Hematopoietic multipotent progenitor cell treated with erythropoietin and hydrocortisone succinate and interleukin-3 and kit ligand, for 15 days (in vitro differentiated cells): Measurements from ENCODE around the gene HSPA4.
"Not testable (repeated sequence)": the region's sequence is repeated elsewhere in the genome, so short reads cannot be mapped to it uniquely, and the experiment has no call there.

Experiments used
- DNase-seq: peaks from one replicate; pipeline ENCODE4 v3.0.0-alpha.2; 2015; ENCODE audit warnings: low spot score

The HSPA4 gene

DNA sequence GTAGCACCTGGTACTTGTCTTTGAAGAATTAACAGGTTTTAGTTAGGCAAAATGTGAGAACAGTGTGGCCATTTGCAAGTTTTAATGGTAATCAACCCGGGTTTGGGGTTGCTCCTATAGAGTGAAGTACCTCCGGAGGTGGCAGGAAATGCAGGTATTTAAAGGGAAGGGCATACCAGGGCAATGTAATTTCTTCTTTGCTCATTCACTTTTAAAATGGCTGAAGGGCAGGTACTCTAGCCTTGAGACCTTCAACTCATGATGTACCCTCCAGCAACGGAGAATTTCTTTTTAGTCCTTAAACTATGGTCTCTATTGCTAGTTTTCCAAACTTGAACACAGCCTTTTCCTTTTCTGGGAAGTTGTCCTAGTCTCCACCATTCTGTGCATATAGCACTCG lies 1.3 kb upstream of the HSPA4 start:
- no peak for DNase-seq

DNA sequence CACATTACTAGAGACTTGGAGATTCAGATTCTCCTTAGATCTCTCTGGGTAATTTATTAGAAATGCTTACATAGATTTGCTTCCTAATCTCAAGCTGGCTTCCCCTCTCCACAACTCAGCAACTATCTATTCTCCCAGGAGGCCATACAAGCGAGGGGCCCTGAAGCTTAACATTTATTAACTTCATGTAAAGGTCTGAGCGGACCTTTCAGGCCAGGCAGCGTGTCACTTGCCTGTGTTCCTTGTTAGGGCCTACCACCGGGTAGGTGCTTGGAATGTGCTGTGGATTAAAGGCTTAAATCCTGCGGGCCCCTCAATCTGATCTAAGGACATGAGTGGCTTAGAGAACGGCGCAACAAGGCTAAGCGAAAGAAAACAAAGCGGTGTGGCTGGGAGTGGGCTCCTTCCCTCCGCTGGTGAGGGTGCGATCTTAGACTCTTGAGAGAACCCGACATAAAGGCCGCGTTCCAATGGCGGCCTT lies 712 bp upstream of the HSPA4 start:
- no peak for DNase-seq

DNA sequence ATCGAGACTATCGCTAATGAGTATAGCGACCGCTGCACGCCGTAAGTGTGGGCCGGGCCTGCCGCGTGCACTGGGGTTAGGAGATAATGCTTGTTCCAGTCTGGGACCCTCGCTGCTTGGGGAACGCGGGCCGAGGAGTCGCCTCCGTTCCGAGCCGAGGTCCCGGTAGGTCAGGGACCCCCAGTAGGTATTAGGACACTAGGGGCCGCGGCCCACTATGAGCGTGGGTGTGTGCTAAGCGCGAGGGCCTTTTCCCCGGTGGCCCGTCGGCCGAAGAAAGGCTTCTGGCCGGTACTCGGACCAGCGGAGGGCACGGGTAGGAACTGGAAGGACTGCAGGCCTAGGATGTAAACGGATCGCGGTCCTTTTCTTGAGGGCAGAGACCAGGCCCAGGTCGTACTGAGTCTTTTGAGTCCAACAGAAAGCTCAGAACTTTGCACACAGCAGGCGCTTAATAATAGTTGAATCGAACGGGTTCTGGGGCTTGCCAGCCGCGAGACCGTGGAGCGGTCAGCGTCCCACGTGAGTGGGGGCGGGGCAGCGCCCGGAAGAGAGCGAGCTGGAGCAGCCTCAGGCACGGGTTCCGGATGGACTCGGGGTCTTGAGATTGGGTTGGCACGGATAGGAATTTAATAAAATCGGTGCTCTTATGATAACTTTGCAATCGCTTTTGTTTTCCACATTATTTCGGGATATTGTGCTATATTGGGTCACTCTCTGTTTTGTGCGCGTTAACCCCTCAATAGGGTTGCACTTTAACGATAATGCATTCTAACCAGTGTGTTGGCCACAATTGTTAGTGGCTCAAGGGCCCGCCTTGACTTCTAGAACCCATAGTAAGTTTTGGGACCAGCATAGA lies 733 bp downstream of the HSPA4 start:
- peak; percentile 58 for DNase-seq

DNA sequence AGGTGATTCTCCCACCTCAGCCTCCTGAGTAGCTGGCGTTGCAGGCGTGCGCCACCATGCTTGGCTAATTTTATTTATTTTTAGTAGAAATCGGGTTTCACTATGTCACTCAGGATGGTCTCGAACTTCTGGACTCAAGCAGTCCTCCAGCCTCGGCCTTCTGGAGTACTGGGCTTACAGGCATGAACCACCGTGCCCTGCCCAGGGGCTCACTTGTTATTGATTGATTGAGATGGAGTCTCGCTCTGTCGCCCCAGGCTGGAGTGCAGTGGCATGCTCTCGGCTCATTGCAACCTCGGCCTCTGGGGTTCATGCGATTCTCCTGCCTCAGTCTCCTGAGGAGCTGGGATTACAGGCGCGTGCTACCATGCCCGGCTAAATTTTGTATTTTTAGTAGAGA lies 1.6 kb downstream of the HSPA4 start:
- no peak for DNase-seq

DNA sequence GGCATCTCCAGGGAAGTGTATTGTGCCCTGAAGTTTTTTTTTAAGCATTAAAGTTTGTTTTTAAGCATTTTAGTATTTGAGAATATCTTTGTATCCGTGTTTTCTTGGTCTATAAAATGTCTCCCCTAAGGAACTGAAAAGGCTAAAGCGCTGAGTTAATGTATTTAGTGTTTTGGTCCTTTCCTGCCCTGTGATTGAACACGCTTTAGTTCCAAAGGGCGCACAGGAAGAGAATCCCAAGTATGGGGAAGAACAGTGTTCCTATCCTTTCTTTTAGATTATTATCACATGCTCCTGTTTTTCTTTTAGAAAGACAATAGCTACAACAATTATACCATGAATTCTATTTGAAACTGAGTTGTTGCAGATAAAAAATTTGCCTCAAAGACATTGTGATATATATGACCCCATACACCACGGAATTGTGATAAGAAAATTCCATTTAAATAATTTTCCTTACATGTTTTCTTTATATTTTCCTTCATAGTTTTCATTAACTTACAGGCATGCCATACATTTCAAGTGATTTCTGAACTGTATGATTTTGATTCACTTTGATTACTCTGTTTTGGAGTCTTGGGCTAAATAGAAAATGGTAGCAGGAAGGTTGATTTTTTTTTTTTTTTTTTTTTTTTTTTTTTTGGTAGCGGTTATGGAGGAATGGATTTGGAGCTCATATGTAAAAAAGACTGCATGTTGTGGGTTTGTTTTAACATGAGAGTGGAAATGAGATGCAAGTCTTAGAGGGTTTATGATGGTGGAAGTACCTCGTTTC lies 3.1 kb downstream of the HSPA4 start:
- DNase-seq: no peak

DNA sequence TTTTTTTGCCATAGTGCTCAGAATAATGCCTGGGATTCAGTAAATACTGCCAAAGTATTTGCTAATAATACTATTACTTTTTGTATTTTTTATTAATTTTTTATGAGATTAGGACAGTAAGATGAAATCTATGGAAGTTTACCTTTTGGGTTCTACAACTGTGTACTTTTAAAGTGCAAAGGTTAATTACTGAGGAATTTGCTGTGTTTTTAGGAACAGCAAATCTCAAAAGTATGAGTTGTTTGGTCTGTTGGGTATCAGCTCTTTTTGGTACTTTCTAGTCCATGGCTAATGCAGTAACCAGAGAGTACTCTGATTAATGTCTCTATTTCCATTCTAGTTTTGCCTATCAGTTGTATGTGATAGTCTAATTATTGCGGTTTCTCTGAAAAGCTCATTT lies 5.1 kb downstream of the HSPA4 start:
- no peak for DNase-seq

DNA sequence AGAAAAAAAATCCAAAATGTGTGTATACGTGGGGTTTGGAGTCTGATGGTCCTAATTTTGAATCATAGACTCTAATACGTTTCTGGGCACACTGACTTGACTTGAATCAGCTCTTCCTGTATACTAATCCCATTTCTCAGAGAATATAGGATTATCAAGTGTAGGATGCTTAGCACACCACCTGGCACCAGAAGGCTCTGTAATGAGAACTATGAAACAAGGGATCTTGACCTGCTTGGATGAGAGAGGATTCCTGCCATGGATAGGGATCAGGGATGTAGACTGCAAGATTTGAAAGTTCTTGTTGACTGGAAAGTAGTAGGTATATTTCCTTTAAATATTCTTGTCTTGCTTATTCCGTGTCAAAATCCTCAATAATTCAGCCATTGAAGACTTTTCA lies 7.8 kb downstream of the HSPA4 start:
- no peak for DNase-seq

DNA sequence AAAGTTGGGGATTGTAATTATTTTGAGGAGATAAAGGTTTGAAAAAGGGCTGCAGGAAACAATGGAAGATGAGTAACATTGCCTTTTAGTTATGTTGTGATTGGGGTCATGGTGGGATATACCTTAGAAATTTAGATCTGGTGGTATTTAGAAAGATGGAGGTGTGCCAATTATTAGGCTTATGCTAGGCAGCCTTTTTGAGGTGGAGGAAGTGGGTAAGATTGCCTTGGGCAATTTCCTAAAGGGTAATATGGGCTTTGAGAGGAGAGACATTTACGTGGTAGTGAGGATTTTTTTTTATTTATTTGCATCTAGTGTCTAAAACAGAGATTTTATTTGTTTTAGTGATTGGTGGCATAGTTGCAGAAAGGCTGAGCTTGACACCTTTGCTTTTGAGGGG lies 10.5 kb downstream of the HSPA4 start:
- no peak for DNase-seq

DNA sequence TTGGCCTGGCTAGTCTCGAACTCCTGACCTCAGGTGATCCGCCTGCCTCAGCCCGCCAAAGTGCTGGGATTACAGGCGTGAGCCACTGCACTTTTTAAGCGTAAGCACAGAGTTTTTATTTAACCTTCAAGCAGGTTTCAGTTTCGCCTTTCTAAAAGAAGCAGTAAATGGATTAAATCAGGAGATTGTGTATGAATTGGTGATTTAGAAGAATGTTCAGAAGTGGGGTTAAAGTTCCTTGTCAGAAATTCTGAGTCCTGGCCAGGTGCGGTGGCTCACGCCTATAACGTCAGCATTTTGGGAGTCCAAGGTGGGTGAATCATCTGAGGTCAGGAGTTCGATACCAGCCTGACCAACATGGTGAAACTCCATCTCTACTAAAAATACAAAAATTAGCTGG lies 12.2 kb downstream of the HSPA4 start:
- DNase-seq: no peak

DNA sequence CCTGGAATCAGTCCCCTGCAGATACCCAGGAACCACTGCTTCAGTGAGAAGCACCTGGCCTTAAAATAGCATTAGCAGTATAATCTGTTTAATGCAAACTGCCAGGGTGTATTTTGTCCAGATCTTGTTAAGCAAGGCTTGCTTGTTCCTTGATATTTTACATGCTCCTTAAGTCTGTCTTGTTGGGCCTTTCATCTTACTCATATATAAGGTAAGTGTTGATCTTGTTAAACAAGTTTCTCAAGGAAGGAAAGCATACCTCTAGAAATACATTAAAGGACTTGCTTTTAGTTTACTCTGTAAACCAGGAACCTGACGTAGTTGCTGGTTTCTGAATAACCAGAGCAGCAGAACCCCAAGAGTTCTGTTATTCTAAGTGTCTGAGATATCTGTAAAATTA lies 13.7 kb downstream of the HSPA4 start:
- DNase-seq: no peak

DNA sequence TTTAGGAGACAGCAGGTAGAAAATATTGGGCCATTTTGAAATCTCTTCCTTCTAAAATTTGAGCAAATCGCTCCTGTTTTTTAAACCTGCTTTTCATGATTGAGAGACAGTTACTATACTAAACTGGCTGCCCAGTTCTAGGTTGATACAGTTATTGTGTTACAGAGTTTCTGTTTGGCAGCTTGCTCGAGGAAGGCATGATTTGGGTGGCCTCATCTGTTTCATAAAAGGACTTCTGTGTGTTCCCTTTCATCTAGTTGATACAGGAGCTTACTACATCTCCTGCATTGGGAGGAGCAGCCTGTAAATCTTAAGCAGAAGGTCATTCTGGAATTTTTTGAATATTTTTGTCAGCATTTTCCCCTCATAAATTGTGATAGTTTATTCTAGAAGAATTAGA lies 14.2 kb downstream of the HSPA4 start:
- no peak for DNase-seq

DNA sequence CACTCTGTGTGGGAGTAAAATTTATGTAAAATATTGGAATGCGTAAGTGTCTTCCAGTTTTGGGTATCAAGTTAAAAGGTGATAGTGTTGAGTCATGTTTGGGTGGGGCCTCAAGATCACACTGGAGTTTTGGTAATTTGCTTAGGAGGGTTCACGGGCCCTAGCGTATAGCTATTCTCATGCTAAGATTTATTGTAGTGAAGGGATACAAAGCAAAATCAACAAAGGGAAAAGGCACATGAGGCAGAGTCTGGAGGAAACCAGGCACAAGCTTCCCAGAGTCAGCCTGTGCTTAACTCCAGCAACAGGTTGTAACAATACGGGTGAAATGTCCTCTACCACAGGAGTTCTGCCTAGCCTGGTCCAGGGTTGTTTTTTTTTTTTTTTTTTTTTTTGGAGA lies 20.2 kb downstream of the HSPA4 start:
- no peak for DNase-seq

DNA sequence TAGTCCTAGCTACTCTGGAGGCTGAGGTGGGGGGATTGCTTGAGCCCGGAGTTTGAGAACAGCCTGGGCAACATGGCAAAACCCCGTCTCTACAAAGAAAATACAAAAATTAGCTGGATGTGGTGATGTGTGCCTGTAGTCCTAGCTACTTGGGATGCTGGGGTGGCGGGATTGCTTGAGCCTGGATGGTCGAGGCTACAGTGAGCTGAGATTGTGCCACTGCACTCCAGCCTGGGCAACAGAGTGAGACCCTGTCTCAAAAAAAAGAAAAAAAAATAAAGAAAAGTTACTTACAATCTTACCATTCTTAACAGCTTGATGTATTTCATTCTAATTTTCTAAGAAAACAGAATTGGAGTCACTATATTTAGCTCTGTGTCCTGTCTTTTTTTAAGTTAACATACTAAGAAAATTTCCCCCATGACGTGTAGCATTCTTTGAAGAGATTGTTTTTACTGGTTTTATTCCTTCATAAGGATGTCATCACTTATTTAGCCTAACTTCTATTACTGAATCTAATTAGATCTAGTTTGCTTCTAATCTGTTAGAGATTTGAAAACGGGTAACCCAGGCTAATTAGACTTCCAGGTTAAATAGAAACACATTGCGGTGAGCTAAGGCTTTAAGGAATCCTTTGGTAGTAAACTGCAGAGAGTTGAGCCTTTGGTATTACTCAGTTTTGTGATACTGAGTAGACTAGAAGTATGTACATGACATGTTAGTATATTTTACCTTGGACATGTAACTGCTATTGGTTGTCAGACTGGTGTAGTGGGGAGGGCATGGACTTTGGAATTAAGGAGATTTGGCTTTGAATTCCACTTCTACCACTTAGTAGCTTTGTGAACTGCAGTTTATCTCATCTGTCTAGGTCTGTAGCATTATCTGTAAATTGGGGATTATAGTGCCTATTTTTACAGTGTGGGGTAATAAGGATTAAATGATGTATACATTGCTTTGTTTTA lies 24.0 kb downstream of the HSPA4 start:
- DNase-seq: no peak

DNA sequence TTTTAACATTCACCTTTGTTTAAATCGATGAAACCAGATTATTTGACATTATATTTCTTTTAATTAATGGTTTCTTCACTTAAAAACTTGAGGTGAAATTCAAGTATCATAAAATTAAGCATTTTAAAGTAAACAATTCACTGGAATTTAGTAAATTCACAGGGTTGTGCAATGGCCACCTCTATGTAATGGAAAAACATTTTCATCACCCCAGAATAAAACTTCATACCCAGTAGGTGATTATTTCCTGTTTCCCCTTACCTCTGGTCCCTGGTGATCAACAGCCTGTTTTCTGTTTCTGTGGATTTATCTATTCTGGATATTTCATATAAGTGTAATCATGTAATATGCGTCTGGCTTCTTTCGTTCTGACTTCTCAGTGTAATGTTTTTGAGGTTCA lies 27.2 kb downstream of the HSPA4 start:
- no peak for DNase-seq

DNA sequence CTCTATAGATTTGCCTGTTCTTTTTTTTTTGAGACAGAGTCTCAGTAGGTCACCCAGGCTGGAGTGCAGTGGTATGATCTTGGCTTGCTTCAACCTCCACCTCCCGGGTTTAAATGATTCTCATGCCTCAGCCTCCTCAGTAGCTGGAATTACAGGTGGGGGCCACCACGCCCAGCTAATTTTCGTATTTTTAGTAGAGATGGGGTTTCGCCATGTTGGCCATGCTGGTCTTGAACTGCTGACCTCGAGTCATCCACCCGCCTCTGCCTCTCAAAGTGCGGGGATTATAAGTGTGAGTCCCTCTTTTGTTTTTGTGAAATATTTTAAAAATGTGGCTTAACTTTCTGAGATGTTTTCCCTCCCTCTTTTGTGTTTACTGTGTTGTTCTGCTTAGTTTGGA lies 29.2 kb downstream of the HSPA4 start:
- no peak for DNase-seq

DNA sequence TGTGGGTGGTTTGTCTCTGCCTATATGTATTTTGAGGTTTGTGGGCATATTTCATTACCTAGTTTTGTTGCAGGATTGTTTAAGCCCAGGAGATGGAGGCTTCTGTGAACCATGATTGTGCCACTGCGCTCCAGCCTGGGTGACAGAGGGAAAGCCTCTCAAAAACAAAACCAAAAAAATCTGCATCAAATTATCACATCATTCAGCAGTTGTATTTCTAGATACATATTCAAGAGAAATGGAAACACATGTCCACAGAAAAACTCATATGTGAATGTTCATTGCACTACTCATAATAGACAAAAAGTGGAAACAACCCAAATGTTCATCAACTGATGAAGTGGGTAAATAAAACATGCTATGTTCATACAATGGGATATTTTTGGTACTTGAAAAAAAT lies 29.9 kb downstream of the HSPA4 start:
- DNase-seq: no peak

DNA sequence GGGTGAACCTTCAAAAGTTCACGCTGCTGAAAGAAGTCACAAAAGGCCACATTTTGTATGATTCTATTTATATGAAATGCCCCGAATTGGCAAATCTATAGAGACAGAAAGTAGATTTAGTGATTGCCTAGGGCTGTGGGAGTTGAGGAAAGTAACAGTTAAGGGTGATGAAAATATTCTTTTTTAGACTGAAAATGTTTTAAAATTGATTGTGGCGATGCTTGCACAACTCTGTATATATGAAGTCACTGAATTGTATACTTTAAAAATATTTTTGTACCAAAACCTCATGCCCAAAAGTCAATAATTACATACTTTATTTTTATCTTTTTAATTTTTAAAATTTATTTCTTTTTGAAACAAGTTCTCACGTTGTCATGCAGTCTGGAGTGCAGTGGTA lies 30.3 kb downstream of the HSPA4 start:
- DNase-seq: no peak

DNA sequence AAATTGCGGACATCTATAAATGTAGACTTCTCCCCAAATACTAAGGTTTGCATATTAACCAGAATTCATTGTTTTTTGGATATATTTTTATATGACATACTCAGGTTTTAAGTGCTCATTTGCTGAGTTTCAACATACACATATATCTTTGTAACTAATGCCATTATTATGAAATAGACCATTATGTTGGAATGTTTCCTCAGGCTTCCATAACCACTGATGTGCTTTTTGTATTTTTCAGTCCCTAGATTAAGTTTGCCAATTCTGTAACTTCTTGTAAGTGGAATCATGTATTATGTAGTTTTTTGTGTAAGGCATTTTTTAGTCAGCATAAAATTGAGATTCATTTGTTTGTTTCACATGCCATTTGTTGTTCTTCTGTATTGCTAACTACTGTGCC lies 32.1 kb downstream of the HSPA4 start:
- no peak for DNase-seq

DNA sequence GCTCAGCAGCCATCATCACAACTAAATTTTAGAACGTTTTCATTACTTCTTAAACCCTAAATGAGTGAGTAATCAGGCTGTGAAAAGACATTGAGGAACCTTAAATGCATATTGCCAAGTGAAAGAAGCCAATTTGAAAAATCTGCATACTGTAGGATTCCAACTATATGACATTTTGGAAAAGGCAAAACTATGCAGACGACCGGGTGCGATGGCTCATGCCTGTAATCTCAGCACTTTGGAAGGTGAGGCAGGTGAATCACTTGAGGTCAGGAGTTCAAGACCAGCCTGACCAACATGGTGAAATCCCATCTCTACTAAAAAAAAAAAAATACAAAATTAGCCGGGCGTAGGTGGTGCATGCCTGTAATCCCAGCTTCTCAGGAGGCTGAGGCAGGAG lies 33.4 kb downstream of the HSPA4 start:
- DNase-seq: not testable (repeated sequence)

DNA sequence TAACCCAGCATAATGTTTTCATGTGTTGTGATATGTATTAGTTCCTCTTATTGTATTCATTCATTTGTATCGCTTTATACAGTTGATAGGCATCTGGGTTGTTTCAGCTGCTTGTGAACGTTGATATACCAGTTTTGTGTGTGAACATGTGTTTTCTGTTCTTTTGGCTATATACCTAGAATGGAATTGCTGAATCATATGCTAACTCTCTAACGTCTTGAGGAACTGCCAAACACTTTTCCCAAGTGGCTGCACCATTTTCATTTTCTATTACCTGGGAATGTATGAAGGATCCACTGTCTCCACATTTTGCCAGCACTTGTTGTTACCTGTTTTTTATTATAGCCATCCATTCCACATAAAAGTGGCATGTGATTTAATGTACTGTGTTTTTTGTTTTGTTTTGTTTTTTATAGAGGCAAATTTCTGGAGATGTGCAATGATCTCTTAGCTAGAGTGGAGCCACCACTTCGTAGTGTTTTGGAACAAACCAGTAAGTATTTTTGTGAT lies 34.6 kb downstream of the HSPA4 start:
- no peak for DNase-seq

DNA sequence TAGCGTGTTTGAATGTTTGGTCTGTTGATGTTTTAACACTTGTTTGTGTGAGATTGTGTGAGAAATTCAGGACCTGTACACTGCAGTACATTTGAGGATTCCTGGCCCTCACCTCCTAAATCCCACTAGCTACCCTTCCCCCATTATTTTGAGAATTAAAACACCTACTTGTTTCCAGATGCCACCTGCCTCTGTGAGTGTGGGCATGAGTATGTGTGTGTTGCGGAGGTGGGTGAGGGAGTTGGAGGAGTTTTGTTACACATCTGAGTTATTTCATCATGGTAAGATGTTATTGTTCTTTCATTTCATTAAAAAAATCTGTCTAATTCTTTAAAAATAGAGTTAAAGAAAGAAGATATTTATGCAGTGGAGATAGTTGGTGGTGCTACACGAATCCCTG lies 36.3 kb downstream of the HSPA4 start:
- no peak for DNase-seq

DNA sequence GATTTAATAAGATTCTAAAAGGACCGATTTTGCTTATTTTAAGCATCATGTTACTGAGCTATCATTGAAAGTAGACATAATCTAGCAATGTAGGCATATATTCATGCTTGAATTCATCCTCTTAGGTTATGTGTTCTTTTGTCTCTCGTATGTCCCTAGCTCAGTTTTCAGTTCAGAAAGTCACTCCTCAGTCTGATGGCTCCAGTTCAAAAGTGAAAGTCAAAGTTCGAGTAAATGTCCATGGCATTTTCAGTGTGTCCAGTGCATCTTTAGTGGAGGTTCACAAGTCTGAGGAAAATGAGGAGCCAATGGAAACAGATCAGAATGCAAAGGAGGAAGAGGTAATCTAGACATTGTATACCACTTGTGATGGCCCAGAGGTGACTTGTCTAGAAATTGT lies 39.2 kb downstream of the HSPA4 start:
- DNase-seq: no peak
